ENCODE results near the gene FAF1.
A peak's percentile ranks its signal among the peaks of the same experiment; 100 is the strongest.
"Not testable (repeated sequence)": the region's sequence is repeated elsewhere in the genome, so short reads cannot be mapped to it uniquely, and the experiment has no call there.

FAF1 gene

GRCh38 chr1:50812346-50812745, 147.7 kb downstream of the FAF1 start:
- no peak for TF ChIP-seq GATA1 (IDR thresholded peaks at IDR 0.05; ENCODE audit: low read depth, low read length)
- TF ChIP-seq POLR2A (IDR thresholded peaks at IDR 0.05; ENCODE audit: low read length): no peak
- no peak for DNase-seq

GRCh38 chr1:50808296-50808695, 151.8 kb downstream of the FAF1 start:
- DNase-seq: no peak
- TF ChIP-seq GATA1 (IDR thresholded peaks at IDR 0.05; ENCODE audit: low read depth, low read length) (no peak), POLR2A (IDR thresholded peaks at IDR 0.05; ENCODE audit: low read length) (no peak)

GRCh38 chr1:50796272-50796671, 163.8 kb downstream of the FAF1 start:
- peak in 1 of 2 experiments; percentile 8 for DNase-seq
- TF ChIP-seq POLR2A (IDR thresholded peaks at IDR 0.05; ENCODE audit: low read length) (no peak), GATA1 (IDR thresholded peaks at IDR 0.05; ENCODE audit: low read depth, low read length) (no peak)

- no peak for DNase-seq
- TF ChIP-seq POLR2A (IDR thresholded peaks at IDR 0.05; ENCODE audit: low read length) (no peak), GATA1 (IDR thresholded peaks at IDR 0.05; ENCODE audit: low read depth, low read length) (no peak)
These were observed 166.5 kb downstream of the FAF1 start for GRCh38 chr1:50793521-50793920.

DNA sequence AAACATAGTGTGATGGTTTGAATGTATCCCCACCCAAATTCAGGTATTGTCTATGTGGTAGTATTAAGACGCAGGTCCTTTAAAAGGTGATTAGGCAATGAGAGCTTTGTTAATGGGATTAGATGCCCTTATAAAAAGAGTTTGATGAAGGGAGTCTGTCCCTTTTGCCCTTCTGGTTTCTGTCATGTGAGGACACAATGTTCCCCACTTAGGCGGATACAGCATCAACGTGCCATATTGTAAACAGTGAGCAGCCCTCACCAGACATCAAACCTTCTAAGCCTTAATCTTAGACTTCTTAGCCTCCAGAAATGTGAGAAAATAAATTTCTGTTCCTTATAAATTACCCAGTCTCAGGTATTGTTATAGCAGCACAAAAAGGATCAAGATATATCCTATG, 172.8 kb downstream of the FAF1 start:
- no peak for DNase-seq
- TF ChIP-seq GATA1 (IDR thresholded peaks at IDR 0.05; ENCODE audit: low read depth, low read length) (no peak), POLR2A (IDR thresholded peaks at IDR 0.05; ENCODE audit: low read length) (no peak)

GRCh38 chr1:50783286-50783685, 176.8 kb downstream of the FAF1 start:
- DNase-seq: no peak
- TF ChIP-seq GATA1 (IDR thresholded peaks at IDR 0.05; ENCODE audit: low read depth, low read length): no peak
- no peak for TF ChIP-seq POLR2A (IDR thresholded peaks at IDR 0.05; ENCODE audit: low read length)

GRCh38 chr1:50780797-50781196, 179.3 kb downstream of the FAF1 start:
- TF ChIP-seq POLR2A (IDR thresholded peaks at IDR 0.05; ENCODE audit: low read length): no peak
- TF ChIP-seq GATA1 (IDR thresholded peaks at IDR 0.05; ENCODE audit: low read depth, low read length): no peak
- DNase-seq: no peak

DNA sequence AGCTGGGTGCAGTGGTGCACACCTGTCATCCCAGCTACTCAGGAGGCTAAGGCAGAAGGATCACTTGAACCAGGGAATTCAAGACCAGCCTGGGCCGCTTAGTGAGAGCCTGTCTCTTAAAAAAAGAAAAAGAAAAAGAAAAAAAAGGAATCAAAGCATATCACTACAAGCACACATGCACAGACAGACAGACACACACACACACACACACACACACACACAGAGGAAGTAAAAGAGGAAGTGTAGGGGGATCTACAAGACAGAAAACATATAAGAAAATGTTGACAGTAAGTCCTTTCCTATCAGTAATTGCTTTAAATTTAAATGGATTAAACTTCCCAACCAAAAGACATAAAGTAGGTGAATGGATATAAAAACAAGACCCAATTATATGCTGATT, 180.3 kb downstream of the FAF1 start:
- DNase-seq: no peak
- no peak for TF ChIP-seq GATA1 (IDR thresholded peaks at IDR 0.05; ENCODE audit: low read depth, low read length)
- TF ChIP-seq POLR2A (IDR thresholded peaks at IDR 0.05; ENCODE audit: low read length): no peak

DNA sequence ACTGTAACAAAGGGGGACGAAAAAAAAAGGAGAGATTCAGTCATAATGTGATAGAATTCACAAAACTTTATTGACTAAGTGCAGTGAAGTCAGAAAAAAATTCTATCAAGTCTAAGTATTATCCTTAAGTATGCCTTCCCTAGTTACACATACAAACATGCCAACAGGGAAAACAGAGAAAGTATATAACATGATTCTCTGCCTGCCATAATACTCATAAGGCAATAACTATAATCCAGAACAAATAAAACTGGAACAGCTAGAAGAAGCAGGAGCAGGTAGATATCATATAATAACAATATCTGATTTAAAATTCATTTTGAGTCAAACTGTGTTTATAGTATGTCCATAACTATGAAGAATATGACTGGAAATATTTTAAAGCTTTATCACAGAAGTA, 184.3 kb downstream of the FAF1 start:
- TF ChIP-seq GATA1 (IDR thresholded peaks at IDR 0.05; ENCODE audit: low read depth, low read length): no peak
- no peak for TF ChIP-seq POLR2A (IDR thresholded peaks at IDR 0.05; ENCODE audit: low read length)

DNA sequence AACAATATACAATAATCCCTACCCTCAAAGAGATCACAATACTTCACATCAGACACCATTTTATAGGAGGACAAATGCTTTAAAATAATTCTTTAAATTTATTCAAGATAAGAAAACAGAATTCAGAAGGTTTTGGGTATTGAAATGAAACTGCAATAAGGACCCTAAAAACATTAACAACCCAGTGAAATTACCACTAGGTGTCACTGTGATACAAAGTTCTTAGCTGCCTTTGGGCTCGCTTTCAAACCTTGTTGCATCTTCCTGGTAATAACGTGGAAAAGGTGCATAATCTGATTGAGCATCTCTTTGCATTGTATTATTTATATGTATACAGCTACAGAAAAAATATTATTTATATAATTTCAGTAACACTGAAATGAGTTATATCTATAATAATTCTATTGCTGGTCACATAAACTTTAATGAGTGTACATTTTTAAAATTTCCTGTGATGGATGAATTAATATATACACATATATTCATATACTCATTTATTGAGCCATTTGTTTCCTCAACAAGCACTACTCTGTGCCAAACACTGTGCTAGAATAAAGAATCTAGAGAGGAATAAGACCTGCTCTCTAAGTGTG, 185.2 kb downstream of the FAF1 start:
- TF ChIP-seq POLR2A (IDR thresholded peaks at IDR 0.05; ENCODE audit: low read length): no peak
- DNase-seq: peak; percentile 58 to 77

More for the DNA sequence above, 184.3 kb downstream of the FAF1 start:
- DNase-seq: no peak

DNA sequence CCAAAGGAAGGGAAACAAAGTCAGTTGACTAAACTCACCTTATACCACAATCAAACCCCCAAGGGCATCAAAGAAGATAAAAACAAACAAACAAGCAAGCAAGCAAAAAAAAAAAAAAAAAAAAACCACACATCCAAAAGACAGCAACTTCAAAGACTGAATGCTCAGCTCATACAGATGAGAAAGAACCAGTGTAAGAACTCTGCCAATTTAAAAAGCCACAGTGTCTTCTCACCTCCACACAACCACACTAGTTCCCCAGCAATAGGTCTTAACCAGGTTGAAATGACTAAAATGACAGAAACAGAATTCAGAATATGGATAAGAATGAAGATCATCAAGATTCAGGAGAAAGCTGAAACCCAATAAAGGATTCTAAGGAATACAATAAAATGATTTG, 193.4 kb downstream of the FAF1 start:
- TF ChIP-seq GATA1 (IDR thresholded peaks at IDR 0.05; ENCODE audit: low read depth, low read length) (no peak), POLR2A (IDR thresholded peaks at IDR 0.05; ENCODE audit: low read length) (no peak)
- DNase-seq: no peak

GRCh38 chr1:50756543-50756942, 203.5 kb downstream of the FAF1 start:
- not testable (repeated sequence) for DNase-seq

DNA sequence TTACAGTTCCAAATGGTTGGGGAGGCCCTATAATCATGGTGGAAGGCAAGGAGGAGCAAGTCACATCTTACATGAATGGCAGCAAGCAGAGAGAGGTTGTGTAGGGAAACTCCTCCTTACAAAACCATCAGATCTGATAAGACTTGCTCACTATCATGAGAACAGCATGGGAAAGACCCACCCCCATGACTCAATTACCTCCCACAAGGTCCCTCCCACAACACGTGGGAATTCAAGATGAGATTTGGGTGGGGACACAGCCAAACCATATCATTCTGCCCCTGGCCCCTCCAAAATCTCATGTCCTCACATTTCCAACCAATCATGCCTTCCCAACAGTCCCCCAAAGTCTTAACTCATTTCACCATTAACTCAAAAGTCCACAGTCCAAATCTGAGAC, 205.3 kb downstream of the FAF1 start:
- DNase-seq: peak in 1 of 2 experiments; percentile 7

GRCh38 chr1:50750021-50750619, 209.9 kb downstream of the FAF1 start:
- TF ChIP-seq POLR2A (IDR thresholded peaks at IDR 0.05; ENCODE audit: low read length): no peak
- no peak for TF ChIP-seq GATA1 (IDR thresholded peaks at IDR 0.05; ENCODE audit: low read depth, low read length)
- peak; percentile 32 to 43 for DNase-seq

- no peak for TF ChIP-seq POLR2A (IDR thresholded peaks at IDR 0.05; ENCODE audit: low read length)
- no peak for TF ChIP-seq GATA1 (IDR thresholded peaks at IDR 0.05; ENCODE audit: low read depth, low read length)
- DNase-seq: no peak
These were observed 212.7 kb downstream of the FAF1 start for GRCh38 chr1:50747394-50747793.

DNA sequence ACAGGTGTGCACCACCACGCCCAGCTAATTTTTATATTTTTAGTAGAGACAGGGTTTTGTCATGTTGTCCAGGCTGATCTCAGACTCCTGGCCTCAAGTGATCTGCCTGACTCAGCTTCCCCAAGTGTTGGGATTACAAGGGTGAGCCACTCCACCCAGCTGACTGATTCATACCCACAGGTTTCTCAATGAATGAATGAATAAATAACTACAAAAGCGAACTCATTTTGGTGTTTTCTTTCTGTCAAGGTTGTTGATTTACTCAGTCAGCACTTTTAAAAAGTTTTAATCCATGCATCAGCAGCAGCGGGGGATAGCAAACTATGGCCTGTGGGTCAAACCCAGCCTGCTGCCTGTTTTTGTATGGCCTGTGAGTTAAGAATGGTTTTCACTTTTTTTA, 217.5 kb downstream of the FAF1 start:
- no peak for DNase-seq

More for the DNA sequence above, 217.5 kb downstream of the FAF1 start:
- TF ChIP-seq GATA1 (IDR thresholded peaks at IDR 0.05; ENCODE audit: low read depth, low read length) (no peak), POLR2A (IDR thresholded peaks at IDR 0.05; ENCODE audit: low read length) (no peak)
